ENCODE results near the gene DDIAS.

The DDIAS gene

GRCh38 chr11:82976786-82977185, 75.2 kb downstream of the DDIAS start:
- H3K9ac ChIP-seq (ENCODE audit: low read depth, low read length, poor library complexity, severe bottlenecking): no peak overlapping the region
- H3K79me2 ChIP-seq (ENCODE audit: insufficient read depth, low read length): no peaks in the 10 kb centered on the region
- H3K4me1 ChIP-seq (ENCODE audit: insufficient read depth, low read length, poor library complexity, severe bottlenecking): peaks cover 46% of the 10 kb centered on the region
- H3K9me2 ChIP-seq (replicated peaks; ENCODE audit: low read depth, low read length): no peaks in the 10 kb centered on the region
- H2AFZ ChIP-seq (ENCODE audit: low read length): no peak overlapping the region
- TF ChIP-seq CTCF (conservative IDR thresholded peaks at IDR 0.05; ENCODE audit: low read length): no peak
- no peak for TF ChIP-seq EZH2phosphoT487 (IDR thresholded peaks at IDR 0.05; ENCODE audit: borderline replicate concordance)
- H3K9me3 ChIP-seq (ENCODE audit: insufficient read depth, low read depth, low read length): no peaks in the 10 kb centered on the region
- no peaks in the 10 kb centered on the region for H3K27me3 ChIP-seq (ENCODE audit: insufficient read depth, low read length, poor library complexity, severe bottlenecking)
- H3K4me3 ChIP-seq (ENCODE audit: low read length, poor library complexity, severe bottlenecking): no peak overlapping the region
- no peaks in the 10 kb centered on the region for H3F3A ChIP-seq (ENCODE audit: low read depth)
- no peaks in the 10 kb centered on the region for H3K36me3 ChIP-seq (ENCODE audit: insufficient read depth, low read length)
- no peaks in the 10 kb centered on the region for H4K20me1 ChIP-seq (ENCODE audit: insufficient read depth, low read length, poor library complexity, severe bottlenecking)
- H3K4me2 ChIP-seq (ENCODE audit: low read depth, low read length, poor library complexity, severe bottlenecking): no peak overlapping the region

GRCh38 chr11:82978422-82979099, 77.0 kb downstream of the DDIAS start:
- Histone ChIP-seq H3K36me3 (ENCODE audit: insufficient read depth, low read length) (no peaks in the 10 kb centered on the region), H3K79me2 (ENCODE audit: insufficient read depth, low read length) (no peaks in the 10 kb centered on the region), H3K27me3 (ENCODE audit: insufficient read depth, low read length, poor library complexity, severe bottlenecking) (no peaks in the 10 kb centered on the region), H3K9me2 (replicated peaks; ENCODE audit: low read depth, low read length) (no peaks in the 10 kb centered on the region), H3K4me2 (ENCODE audit: low read depth, low read length, poor library complexity, severe bottlenecking) (no peak overlapping the region), H3F3A (ENCODE audit: low read depth) (no peaks in the 10 kb centered on the region), H3K9ac (ENCODE audit: low read depth, low read length, poor library complexity, severe bottlenecking) (no peak overlapping the region), H2AFZ (ENCODE audit: low read length) (no peak overlapping the region), H4K20me1 (ENCODE audit: insufficient read depth, low read length, poor library complexity, severe bottlenecking) (no peaks in the 10 kb centered on the region), H3K4me1 (ENCODE audit: insufficient read depth, low read length, poor library complexity, severe bottlenecking) (peaks cover 33% of the 10 kb centered on the region), H3K4me3 (ENCODE audit: low read length, poor library complexity, severe bottlenecking) (no peak overlapping the region), H3K9me3 (ENCODE audit: insufficient read depth, low read depth, low read length) (no peaks in the 10 kb centered on the region)
- no peak for TF ChIP-seq EZH2phosphoT487 (IDR thresholded peaks at IDR 0.05; ENCODE audit: borderline replicate concordance)
- no peak for TF ChIP-seq CTCF (conservative IDR thresholded peaks at IDR 0.05; ENCODE audit: low read length)

- H3K9me3 ChIP-seq (ENCODE audit: insufficient read depth, low read depth, low read length): no peaks in the 10 kb centered on the region
- no peak overlapping the region; the same call in 1 of the 2 replicates for H2AFZ ChIP-seq (ENCODE audit: low read length)
- H3K9ac ChIP-seq (ENCODE audit: low read depth, low read length, poor library complexity, severe bottlenecking): no peak overlapping the region
- no peaks in the 10 kb centered on the region for H3F3A ChIP-seq (ENCODE audit: low read depth)
- peaks cover 3% of the 10 kb centered on the region; the same call in 1 of the 2 replicates for H3K36me3 ChIP-seq (ENCODE audit: insufficient read depth, low read length)
- no peaks in the 10 kb centered on the region for H3K9me2 ChIP-seq (replicated peaks; ENCODE audit: low read depth, low read length)
- no peak overlapping the region for H3K4me2 ChIP-seq (ENCODE audit: low read depth, low read length, poor library complexity, severe bottlenecking)
- H3K79me2 ChIP-seq (ENCODE audit: insufficient read depth, low read length): no peaks in the 10 kb centered on the region
- H3K4me3 ChIP-seq (ENCODE audit: low read length, poor library complexity, severe bottlenecking): no peak overlapping the region
- no peak for TF ChIP-seq EZH2phosphoT487 (IDR thresholded peaks at IDR 0.05; ENCODE audit: borderline replicate concordance)
- no peaks in the 10 kb centered on the region for H3K27me3 ChIP-seq (ENCODE audit: insufficient read depth, low read length, poor library complexity, severe bottlenecking)
- peaks cover 33% of the 10 kb centered on the region for H3K4me1 ChIP-seq (ENCODE audit: insufficient read depth, low read length, poor library complexity, severe bottlenecking)
- H4K20me1 ChIP-seq (ENCODE audit: insufficient read depth, low read length, poor library complexity, severe bottlenecking): no peaks in the 10 kb centered on the region
Observed at GRCh38 chr11:82979824-82980223, 78.3 kb downstream of the DDIAS start.

- Histone ChIP-seq H3K36me3 (ENCODE audit: insufficient read depth, low read length) (peaks cover 3% of the 10 kb centered on the region; the same call in 1 of the 2 replicates), H3K79me2 (ENCODE audit: insufficient read depth, low read length) (no peaks in the 10 kb centered on the region), H4K20me1 (ENCODE audit: insufficient read depth, low read length, poor library complexity, severe bottlenecking) (no peaks in the 10 kb centered on the region), H3F3A (ENCODE audit: low read depth) (no peaks in the 10 kb centered on the region), H3K4me1 (ENCODE audit: insufficient read depth, low read length, poor library complexity, severe bottlenecking) (peaks cover 33% of the 10 kb centered on the region), H3K4me2 (ENCODE audit: low read depth, low read length, poor library complexity, severe bottlenecking) (no peak overlapping the region), H3K27me3 (ENCODE audit: insufficient read depth, low read length, poor library complexity, severe bottlenecking) (no peaks in the 10 kb centered on the region), H3K9me3 (ENCODE audit: insufficient read depth, low read depth, low read length) (no peaks in the 10 kb centered on the region), H3K9me2 (replicated peaks; ENCODE audit: low read depth, low read length) (no peaks in the 10 kb centered on the region), H3K4me3 (ENCODE audit: low read length, poor library complexity, severe bottlenecking) (no peak overlapping the region), H2AFZ (ENCODE audit: low read length) (no peak overlapping the region), H3K9ac (ENCODE audit: low read depth, low read length, poor library complexity, severe bottlenecking) (no peak overlapping the region)
- TF ChIP-seq CTCF (conservative IDR thresholded peaks at IDR 0.05; ENCODE audit: low read length) (no peak), EZH2phosphoT487 (IDR thresholded peaks at IDR 0.05; ENCODE audit: borderline replicate concordance) (no peak)
Observed at GRCh38 chr11:82980292-82980691, 78.8 kb downstream of the DDIAS start.
